GM23248 (cell line): ENCODE data around the gene TECTA. TPM values are rescaled to one million over a fixed set of nuclear protein-coding genes. Genes with fewer than 3 reads are reported as not detected.
A peak's percentile ranks its signal among the peaks of the same experiment; 100 is the strongest.
"Not testable (repeated sequence)": the region's sequence is repeated elsewhere in the genome, so short reads cannot be mapped to it uniquely, and the experiment has no call there.

Experiments used
- DNase-seq: peaks from one replicate; pipeline ENCODE4 v3.0.0-alpha.2; 2015
- H2AFZ ChIP-seq: fragments of 200-600 bp; sonication (generic); 2 replicates; pipeline ENCODE4 v1.6.1; 2016; ENCODE audit warnings: antibody characterized with exemption
- H3F3A ChIP-seq: fragments of 200-600 bp; sonication (generic); 2 replicates; pipeline ENCODE4 v1.6.1; 2016; ENCODE audit warnings: mild to moderate bottlenecking, antibody characterized with exemption, mixed run types; ENCODE audit not compliant: insufficient read depth
- H3K27ac ChIP-seq: fragments of 200-600 bp; sonication (generic); 2 replicates; pipeline ENCODE4 v1.5.1; 2016; ENCODE audit warnings: mild to moderate bottlenecking
- H3K27me3 ChIP-seq: fragments of 200-600 bp; sonication (generic); replicated peaks from 2 replicates; pipeline ENCODE4 v1.6.1; 2016; ENCODE audit warnings: mild to moderate bottlenecking; ENCODE audit not compliant: insufficient read depth
- H3K36me3 ChIP-seq: fragments of 200-600 bp; sonication (generic); 2 replicates; pipeline ENCODE4 v1.6.1; 2016; ENCODE audit warnings: low read depth, mild to moderate bottlenecking
- H3K4me1 ChIP-seq: fragments of 200-600 bp; sonication (generic); 2 replicates; pipeline ENCODE4 v1.6.1; 2016; ENCODE audit warnings: mild to moderate bottlenecking; ENCODE audit not compliant: insufficient read depth
- H3K4me2 ChIP-seq: fragments of 200-600 bp; sonication (generic); one replicate; pipeline ENCODE4 v1.6.1; 2016; ENCODE audit warnings: mild to moderate bottlenecking; ENCODE audit not compliant: unreplicated experiment
- H3K4me3 ChIP-seq: fragments of 200-600 bp; sonication (generic); 2 replicates; pipeline ENCODE4 v1.5.1; 2016; ENCODE audit warnings: mild to moderate bottlenecking
- H3K79me2 ChIP-seq: fragments of 200-600 bp; sonication (generic); 2 replicates; pipeline ENCODE4 v1.6.1; 2016; ENCODE audit warnings: mild to moderate bottlenecking; ENCODE audit not compliant: insufficient read depth
- H3K9ac ChIP-seq: fragments of 200-600 bp; sonication (generic); 2 replicates; pipeline ENCODE4 v1.6.1; 2016; ENCODE audit warnings: mild to moderate bottlenecking
- H3K9me2 ChIP-seq: fragments of 200-600 bp; sonication (generic); 2 replicates; pipeline ENCODE4 v1.6.1; 2016; ENCODE audit warnings: mixed run types, mild to moderate bottlenecking, moderate library complexity; ENCODE audit not compliant: insufficient read depth
- H3K9me3 ChIP-seq: fragments of 200-600 bp; sonication (generic); one replicate; pipeline ENCODE4 v1.6.1; 2017; ENCODE audit warnings: low read depth
- H4K20me1 ChIP-seq: fragments of 200-600 bp; sonication (generic); 2 replicates; pipeline ENCODE4 v1.6.0; 2016; ENCODE audit not compliant: insufficient read depth
- EZH2 ChIP-seq: fragments of 200-600 bp; sonication (generic); IDR thresholded peaks from 2 replicates; pipeline ENCODE4 v1.6.1; 2018; ENCODE audit warnings: antibody characterized with exemption, mild to moderate bottlenecking; ENCODE audit not compliant: insufficient read depth, poor library complexity, severe bottlenecking
- EZH2phosphoT487 ChIP-seq: fragments of 200-600 bp; sonication (generic); IDR thresholded peaks from 2 replicates; pipeline ENCODE4 v1.6.1; 2018; ENCODE audit warnings: antibody characterized with exemption, moderate library complexity, mild to moderate bottlenecking, low read depth; ENCODE audit not compliant: insufficient read depth
- WGBS, 2 experiments: methylation state at CpG; one replicate each; pipeline ENCODE4 v1.1.6; 2015 to 2017; ENCODE audit warnings: low lambda C conversion rate in 2 of 2, low coverage in 1 of 2; ENCODE audit errors: missing lambda C conversion rate in 2 of 2; 5-methylcytosine and 5-hydroxymethylcytosine counted together
- in situ Hi-C: fragments of 300-500 bp; cut with MboI; formaldehyde crosslinking; loops from 2 replicates; pipeline ENCODE4 v1.15.0; 2020
- polyA plus RNA-seq: library from polyadenylated mRNA; unstranded; fragments of >200 nt; fragmentation: Nextera tagmentation; extraction: Ambion mirVana; gene quantifications from 2 replicates; pipeline ENCODE4 v1.2.1, GENCODE V29; 2016
- total RNA-seq: library from RNA; depleted of rRNA; stranded (reverse); fragments of >200 nt; shearing (Covaris generic); gene quantifications from 2 replicates; pipeline ENCODE4 v1.2.3, GENCODE V29; 2014

The TECTA gene
- total and polyA plus RNA-seq, 2 experiments from 2014 or later = under 0.01 to 0.08 TPM

- in situ Hi-C loops = loop anchor here (25.0 kb wide), 1 partner anchor 600 kb away; the partner anchor contains the start of gene GRIK4
- no peaks in the 10 kb centered on the region for H3K79me2 ChIP-seq
- no peaks in the 10 kb centered on the region for H3K36me3 ChIP-seq
- no peak overlapping the region for H3K9ac ChIP-seq
- no peaks in the 10 kb centered on the region for H3K9me2 ChIP-seq
- peak overlapping the region; percentile 44 for H3K4me2 ChIP-seq
- H3K4me1 ChIP-seq = no peaks in the 10 kb centered on the region
- no peaks in the 10 kb centered on the region for H4K20me1 ChIP-seq
- H3K27ac ChIP-seq = no peak overlapping the region
- H3K27me3 ChIP-seq = peaks cover 15% of the 10 kb centered on the region
- H3K4me3 ChIP-seq = no peak overlapping the region
- TF ChIP-seq EZH2phosphoT487 (no peak), EZH2 (no peak)
- H3F3A ChIP-seq = no peaks in the 10 kb centered on the region
- no peak overlapping the region for H2AFZ ChIP-seq
- peak; percentile 89 for DNase-seq
- H3K9me3 ChIP-seq = no peaks in the 10 kb centered on the region
- 58 to 59% methylated on average over 30 to 32 of the region's 32 CpGs for WGBS, 2 experiments
Measured at GRCh38 chr11:121112498-121113455, 11.7 kb downstream of the TECTA start.

GRCh38 chr11:121113611-121114010, 12.6 kb downstream of the TECTA start:
- no peaks in the 10 kb centered on the region for H3K79me2 ChIP-seq
- no peak overlapping the region for H3K27ac ChIP-seq
- no peaks in the 10 kb centered on the region for H4K20me1 ChIP-seq
- no peak overlapping the region for H2AFZ ChIP-seq
- H3K4me2 ChIP-seq = no peak overlapping the region
- TF ChIP-seq EZH2 (no peak), EZH2phosphoT487 (no peak)
- no peaks in the 10 kb centered on the region for H3K9me2 ChIP-seq
- in situ Hi-C loops = loop anchor here (25.0 kb wide), 1 partner anchor 601 kb away; the partner anchor contains the start of gene GRIK4
- no peaks in the 10 kb centered on the region for H3F3A ChIP-seq
- peaks cover 15% of the 10 kb centered on the region for H3K27me3 ChIP-seq
- H3K4me3 ChIP-seq = no peak overlapping the region
- no peaks in the 10 kb centered on the region for H3K4me1 ChIP-seq
- WGBS, 2 experiments = 84 to 86% methylated on average over 9 of the region's 9 CpGs
- no peaks in the 10 kb centered on the region for H3K9me3 ChIP-seq
- no peak for DNase-seq
- H3K9ac ChIP-seq = no peak overlapping the region
- no peaks in the 10 kb centered on the region for H3K36me3 ChIP-seq

- H3K36me3 ChIP-seq, H3K9ac ChIP-seq, H3K9me3 ChIP-seq, H3K79me2 ChIP-seq, H3F3A ChIP-seq, H2AFZ ChIP-seq, H3K27ac ChIP-seq, H3K4me2 ChIP-seq, H4K20me1 ChIP-seq, H3K4me3 ChIP-seq, H3K9me2 ChIP-seq, DNase-seq, H3K4me1 ChIP-seq: not testable (repeated sequence)
- in situ Hi-C loops = loop anchor here (25.0 kb wide), 1 partner anchor 603 kb away; the partner anchor contains the start of gene GRIK4
- WGBS, 2 experiments = 65% methylated on average over 1 of the region's 1 CpG; no CpG with 5 or more reads in 1 of the 2 experiments
- peaks cover 15% of the 10 kb centered on the region for H3K27me3 ChIP-seq
Measured at GRCh38 chr11:121115024-121115423, 14.0 kb downstream of the TECTA start.

- Histone ChIP-seq H3K4me1 (no peaks in the 10 kb centered on the region), H3K79me2 (no peaks in the 10 kb centered on the region), H3K4me3 (no peak overlapping the region), H3K4me2 (no peak overlapping the region), H3K27ac (no peak overlapping the region), H2AFZ (no peak overlapping the region), H3K27me3 (no peaks in the 10 kb centered on the region), H3K9me3 (no peaks in the 10 kb centered on the region), H3F3A (no peaks in the 10 kb centered on the region), H3K9me2 (no peaks in the 10 kb centered on the region), H4K20me1 (no peaks in the 10 kb centered on the region), H3K9ac (no peak overlapping the region), H3K36me3 (no peaks in the 10 kb centered on the region)
- no peak for DNase-seq
- in situ Hi-C loops = loop anchor here (25.0 kb wide), 1 partner anchor 605 kb away; the partner anchor contains the start of gene GRIK4
- TF ChIP-seq EZH2 = no peak
- TF ChIP-seq EZH2phosphoT487 = no peak
- WGBS, 2 experiments = 59 to 64% methylated on average over 6 of the region's 6 CpGs
Measured at GRCh38 chr11:121117788-121118187, 16.7 kb downstream of the TECTA start.
